GM23338 (cell line): ENCODE data around the gene SULT1B1. TPM values are rescaled to one million over a fixed set of nuclear protein-coding genes. Genes with fewer than 3 reads are reported as not detected.

Experiments
- ATAC-seq: fragments of 200-7000 bp; cut with Tn5 transposase; 3 replicates; pipeline ENCODE4 v1.9.1; 2020
- DNase-seq: peaks from one replicate; pipeline ENCODE4 v3.0.0-alpha.2; 2015; ENCODE audit warnings: low spot score
- H2AFZ ChIP-seq: fragments of 200-600 bp; sonication (generic); 2 replicates; pipeline ENCODE4 v1.8.0; 2016; ENCODE audit warnings: antibody characterized with exemption, mild to moderate bottlenecking, moderate library complexity
- H3F3A ChIP-seq: fragments of 200-600 bp; sonication (generic); replicated peaks from 2 replicates; pipeline ENCODE4 v1.8.0; 2017; ENCODE audit warnings: antibody characterized with exemption, mixed run types, low read depth
- H3K27ac ChIP-seq: fragments of 200-600 bp; sonication (generic); 2 replicates; pipeline ENCODE4 v1.6.1; 2016; ENCODE audit warnings: low read depth
- H3K27me3 ChIP-seq: fragments of 200-600 bp; sonication (generic); 2 replicates; pipeline ENCODE4 v1.8.0; 2016; ENCODE audit warnings: mild to moderate bottlenecking, mixed run types, moderate library complexity; ENCODE audit not compliant: insufficient read depth
- H3K36me3 ChIP-seq: fragments of 200-600 bp; sonication (generic); 2 replicates; pipeline ENCODE4 v1.8.0; 2016; ENCODE audit warnings: mild to moderate bottlenecking; ENCODE audit not compliant: insufficient read depth
- H3K4me1 ChIP-seq: fragments of 200-600 bp; sonication (generic); 2 replicates; pipeline ENCODE4 v1.8.0; 2016; ENCODE audit warnings: mild to moderate bottlenecking, moderate library complexity; ENCODE audit not compliant: insufficient read depth
- H3K4me2 ChIP-seq: fragments of 200-600 bp; sonication (generic); 2 replicates; pipeline ENCODE4 v1.7.1; 2017; ENCODE audit warnings: mixed run types
- H3K4me3 ChIP-seq: fragments of 200-600 bp; sonication (generic); 2 replicates; pipeline ENCODE4 v1.6.1; 2016; ENCODE audit warnings: mixed run types
- H3K79me2 ChIP-seq: fragments of 200-600 bp; sonication (generic); replicated peaks from 2 replicates; pipeline ENCODE4 v1.8.0; 2017; ENCODE audit warnings: mild to moderate bottlenecking; ENCODE audit not compliant: insufficient read depth
- H3K9me2 ChIP-seq: fragments of 200-600 bp; sonication (generic); 2 replicates; pipeline ENCODE4 v1.8.0; 2017; ENCODE audit not compliant: insufficient read depth
- H4K20me1 ChIP-seq: fragments of 200-600 bp; sonication (generic); replicated peaks from 2 replicates; pipeline ENCODE4 v1.8.0; 2017; ENCODE audit warnings: mild to moderate bottlenecking; ENCODE audit not compliant: insufficient read depth
- H3K27ac Mint-ChIP-seq: 2 replicates; pipeline ENCODE4 v1.8.0; 2020; ENCODE audit warnings: inconsistent platforms, mild to moderate bottlenecking, moderate library complexity, mixed read lengths
- H3K27me3 Mint-ChIP-seq: 3 replicates; pipeline ENCODE4 v1.8.0; 2022; ENCODE audit warnings: low read depth, mild to moderate bottlenecking, moderate library complexity, mixed read lengths, inconsistent platforms; ENCODE audit not compliant: insufficient read depth, poor library complexity
- H3K36me3 Mint-ChIP-seq: 3 replicates; pipeline ENCODE4 v1.8.0; 2021; ENCODE audit warnings: low read depth, mild to moderate bottlenecking, inconsistent platforms, moderate library complexity, mixed read lengths
- H3K4me1 Mint-ChIP-seq: 3 replicates; pipeline ENCODE4 v1.8.0; 2020; ENCODE audit warnings: mild to moderate bottlenecking, inconsistent platforms, mixed read lengths
- H3K4me3 Mint-ChIP-seq: 3 replicates; pipeline ENCODE4 v1.8.0; 2021; ENCODE audit warnings: moderate library complexity, mild to moderate bottlenecking, inconsistent platforms, mixed read lengths
- H3K9me3 Mint-ChIP-seq: 3 replicates; pipeline ENCODE4 v1.8.0; 2020; ENCODE audit warnings: moderate library complexity, mild to moderate bottlenecking, inconsistent platforms, mixed read lengths
- CREB1 ChIP-seq: fragments of 250-450 bp; sonication (Bioruptor Pico); IDR thresholded peaks from 2 replicates; pipeline ENCODE4 v1.5.0; 2020; ENCODE audit warnings: low read depth, mild to moderate bottlenecking, moderate library complexity
- CTCF ChIP-seq, 2 experiments: fragments of 200-600 bp in 1 of 2; sonication (generic) in 1 of 2; conservative IDR thresholded peaks; 2 replicates each; pipeline versions ENCODE4 v1.5.1 to v1.6.1; 2016 to 2017; ENCODE audit warnings: antibody characterized with exemption in 2 of 2, low read depth in 2 of 2, mild to moderate bottlenecking in 2 of 2, moderate library complexity in 1 of 2
- EZH2 ChIP-seq: fragments of 200-600 bp; sonication (generic); IDR thresholded peaks from one replicate; pipeline ENCODE4 v1.8.0; 2017; ENCODE audit warnings: antibody characterized with exemption, mild to moderate bottlenecking, low read depth; ENCODE audit not compliant: unreplicated experiment
- EZH2phosphoT487 ChIP-seq: fragments of 200-600 bp; sonication (generic); IDR thresholded peaks from one replicate; pipeline ENCODE4 v1.8.1; 2018; ENCODE audit warnings: antibody characterized with exemption; ENCODE audit not compliant: unreplicated experiment
- JUNB ChIP-seq: IDR thresholded peaks from one replicate; pipeline ENCODE4 v1.6.1; 2016; ENCODE audit warnings: antibody characterized with exemption; ENCODE audit not compliant: unreplicated experiment
- NANOG ChIP-seq: IDR thresholded peaks from 2 replicates; pipeline ENCODE4 v1.6.1; 2016; ENCODE audit warnings: antibody characterized with exemption, borderline replicate concordance
- POLR2AphosphoS5 ChIP-seq: IDR thresholded peaks from 2 replicates; pipeline ENCODE4 v1.6.1; 2016; ENCODE audit warnings: antibody characterized with exemption, low read depth
- STAT1 ChIP-seq: IDR thresholded peaks from one replicate; pipeline ENCODE4 v1.6.1; 2016; ENCODE audit warnings: antibody characterized with exemption; ENCODE audit not compliant: unreplicated experiment
- ZNF114 ChIP-seq: fragments of 250-450 bp; sonication (Bioruptor Pico); IDR thresholded peaks from 2 replicates; pipeline ENCODE4 v1.5.0; 2020; ENCODE audit warnings: mild to moderate bottlenecking, moderate library complexity
- ZNF331 ChIP-seq: fragments of 250-450 bp; sonication (Bioruptor Pico); IDR thresholded peaks from 2 replicates; pipeline ENCODE4 v1.5.0; 2020; ENCODE audit warnings: low read depth, mild to moderate bottlenecking, moderate library complexity
- polyA plus RNA-seq: library from polyadenylated mRNA; unstranded; fragments of >200 nt; fragmentation: Nextera tagmentation; extraction: Ambion mirVana; gene quantifications from 2 replicates; pipeline ENCODE4 v1.2.1, GENCODE V29; 2016
- total RNA-seq: library from RNA; depleted of rRNA; stranded (reverse); fragments of >200 nt; shearing (Covaris generic); gene quantifications from 2 replicates; pipeline ENCODE4 v1.2.3, GENCODE V29; 2014
- TF ChIP-seq, protein P1 (sequence below): fragments of 250-450 bp; sonication (Bioruptor Pico); IDR thresholded peaks from 2 replicates; pipeline ENCODE4 v1.5.0; 2020; ENCODE audit warnings: mild to moderate bottlenecking, moderate library complexity
- TF ChIP-seq, protein P2 (sequence below): IDR thresholded peaks from 2 replicates; pipeline ENCODE4 v1.6.1; 2016; ENCODE audit warnings: antibody characterized with exemption
- TF ChIP-seq, protein P3 (sequence below): IDR thresholded peaks from one replicate; pipeline ENCODE4 v1.6.1; 2018; ENCODE audit warnings: antibody characterized with exemption; ENCODE audit not compliant: unreplicated experiment

SULT1B1 gene
- total and polyA plus RNA-seq, 2 experiments from 2014 or later: not detected

- DNase-seq: no peak
- peaks cover 5% of the 10 kb centered on the region; the same call in 1 of the 2 replicates for H3K9me2 ChIP-seq
- H4K20me1 ChIP-seq: no peaks in the 10 kb centered on the region
- H3K4me2 ChIP-seq: no peak overlapping the region
- no peaks in the 10 kb centered on the region for H3K27me3 Mint-ChIP-seq
- no peaks in the 10 kb centered on the region for H3K79me2 ChIP-seq
- no peak overlapping the region for H2AFZ ChIP-seq
- no peaks in the 10 kb centered on the region for H3F3A ChIP-seq
- 0 out of 3 replicates have a peak, but pooled peaks cover 2% of the 10 kb centered on the region for H3K36me3 Mint-ChIP-seq
- H3K27me3 ChIP-seq: no peaks in the 10 kb centered on the region
- ATAC-seq: no peak
- no peak overlapping the region for H3K4me3 ChIP-seq
- H3K27ac Mint-ChIP-seq: no peak overlapping the region
- H3K36me3 ChIP-seq: no peaks in the 10 kb centered on the region
- peaks cover 12% of the 10 kb centered on the region for H3K9me3 Mint-ChIP-seq
- TF ChIP-seq NANOG: no peak
- TF ChIP-seq EZH2phosphoT487: no peak
- no peak for TF ChIP-seq STAT1
- TF ChIP-seq, protein P1, sequence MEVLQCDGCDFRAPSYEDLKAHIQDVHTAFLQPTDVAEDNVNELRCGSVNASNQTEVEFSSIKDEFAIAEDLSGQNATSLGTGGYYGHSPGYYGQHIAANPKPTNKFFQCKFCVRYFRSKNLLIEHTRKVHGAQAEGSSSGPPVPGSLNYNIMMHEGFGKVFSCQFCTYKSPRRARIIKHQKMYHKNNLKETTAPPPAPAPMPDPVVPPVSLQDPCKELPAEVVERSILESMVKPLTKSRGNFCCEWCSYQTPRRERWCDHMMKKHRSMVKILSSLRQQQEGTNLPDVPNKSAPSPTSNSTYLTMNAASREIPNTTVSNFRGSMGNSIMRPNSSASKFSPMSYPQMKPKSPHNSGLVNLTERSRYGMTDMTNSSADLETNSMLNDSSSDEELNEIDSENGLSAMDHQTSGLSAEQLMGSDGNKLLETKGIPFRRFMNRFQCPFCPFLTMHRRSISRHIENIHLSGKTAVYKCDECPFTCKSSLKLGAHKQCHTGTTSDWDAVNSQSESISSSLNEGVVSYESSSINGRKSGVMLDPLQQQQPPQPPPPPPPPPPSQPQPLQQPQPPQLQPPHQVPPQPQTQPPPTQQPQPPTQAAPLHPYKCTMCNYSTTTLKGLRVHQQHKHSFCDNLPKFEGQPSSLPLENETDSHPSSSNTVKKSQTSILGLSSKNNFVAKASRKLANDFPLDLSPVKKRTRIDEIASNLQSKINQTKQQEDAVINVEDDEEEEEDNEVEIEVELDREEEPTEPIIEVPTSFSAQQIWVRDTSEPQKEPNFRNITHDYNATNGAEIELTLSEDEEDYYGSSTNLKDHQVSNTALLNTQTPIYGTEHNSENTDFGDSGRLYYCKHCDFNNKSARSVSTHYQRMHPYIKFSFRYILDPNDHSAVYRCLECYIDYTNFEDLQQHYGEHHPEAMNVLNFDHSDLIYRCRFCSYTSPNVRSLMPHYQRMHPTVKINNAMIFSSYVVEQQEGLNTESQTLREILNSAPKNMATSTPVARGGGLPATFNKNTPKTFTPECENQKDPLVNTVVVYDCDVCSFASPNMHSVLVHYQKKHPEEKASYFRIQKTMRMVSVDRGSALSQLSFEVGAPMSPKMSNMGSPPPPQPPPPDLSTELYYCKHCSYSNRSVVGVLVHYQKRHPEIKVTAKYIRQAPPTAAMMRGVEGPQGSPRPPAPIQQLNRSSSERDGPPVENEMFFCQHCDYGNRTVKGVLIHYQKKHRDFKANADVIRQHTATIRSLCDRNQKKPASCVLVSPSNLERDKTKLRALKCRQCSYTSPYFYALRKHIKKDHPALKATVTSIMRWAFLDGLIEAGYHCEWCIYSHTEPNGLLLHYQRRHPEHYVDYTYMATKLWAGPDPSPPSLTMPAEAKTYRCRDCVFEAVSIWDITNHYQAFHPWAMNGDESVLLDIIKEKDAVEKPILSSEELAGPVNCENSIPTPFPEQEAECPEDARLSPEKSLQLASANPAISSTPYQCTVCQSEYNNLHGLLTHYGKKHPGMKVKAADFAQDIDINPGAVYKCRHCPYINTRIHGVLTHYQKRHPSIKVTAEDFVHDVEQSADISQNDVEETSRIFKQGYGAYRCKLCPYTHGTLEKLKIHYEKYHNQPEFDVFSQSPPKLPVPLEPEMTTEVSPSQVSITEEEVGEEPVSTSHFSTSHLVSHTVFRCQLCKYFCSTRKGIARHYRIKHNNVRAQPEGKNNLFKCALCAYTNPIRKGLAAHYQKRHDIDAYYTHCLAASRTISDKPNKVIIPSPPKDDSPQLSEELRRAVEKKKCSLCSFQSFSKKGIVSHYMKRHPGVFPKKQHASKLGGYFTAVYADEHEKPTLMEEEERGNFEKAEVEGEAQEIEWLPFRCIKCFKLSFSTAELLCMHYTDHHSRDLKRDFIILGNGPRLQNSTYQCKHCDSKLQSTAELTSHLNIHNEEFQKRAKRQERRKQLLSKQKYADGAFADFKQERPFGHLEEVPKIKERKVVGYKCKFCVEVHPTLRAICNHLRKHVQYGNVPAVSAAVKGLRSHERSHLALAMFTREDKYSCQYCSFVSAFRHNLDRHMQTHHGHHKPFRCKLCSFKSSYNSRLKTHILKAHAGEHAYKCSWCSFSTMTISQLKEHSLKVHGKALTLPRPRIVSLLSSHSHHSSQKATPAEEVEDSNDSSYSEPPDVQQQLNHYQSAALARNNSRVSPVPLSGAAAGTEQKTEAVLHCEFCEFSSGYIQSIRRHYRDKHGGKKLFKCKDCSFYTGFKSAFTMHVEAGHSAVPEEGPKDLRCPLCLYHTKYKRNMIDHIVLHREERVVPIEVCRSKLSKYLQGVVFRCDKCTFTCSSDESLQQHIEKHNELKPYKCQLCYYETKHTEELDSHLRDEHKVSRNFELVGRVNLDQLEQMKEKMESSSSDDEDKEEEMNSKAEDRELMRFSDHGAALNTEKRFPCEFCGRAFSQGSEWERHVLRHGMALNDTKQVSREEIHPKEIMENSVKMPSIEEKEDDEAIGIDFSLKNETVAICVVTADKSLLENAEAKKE (CRISPR knock-in tag): no peak
- TF ChIP-seq POLR2AphosphoS5: no peak
- no peak for TF ChIP-seq ZNF114 (CRISPR knock-in tag)
- no peak for TF ChIP-seq JUNB
- TF ChIP-seq, protein P2, sequence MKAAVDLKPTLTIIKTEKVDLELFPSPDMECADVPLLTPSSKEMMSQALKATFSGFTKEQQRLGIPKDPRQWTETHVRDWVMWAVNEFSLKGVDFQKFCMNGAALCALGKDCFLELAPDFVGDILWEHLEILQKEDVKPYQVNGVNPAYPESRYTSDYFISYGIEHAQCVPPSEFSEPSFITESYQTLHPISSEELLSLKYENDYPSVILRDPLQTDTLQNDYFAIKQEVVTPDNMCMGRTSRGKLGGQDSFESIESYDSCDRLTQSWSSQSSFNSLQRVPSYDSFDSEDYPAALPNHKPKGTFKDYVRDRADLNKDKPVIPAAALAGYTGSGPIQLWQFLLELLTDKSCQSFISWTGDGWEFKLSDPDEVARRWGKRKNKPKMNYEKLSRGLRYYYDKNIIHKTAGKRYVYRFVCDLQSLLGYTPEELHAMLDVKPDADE: no peak
- no peak for TF ChIP-seq CREB1
- no peak for TF ChIP-seq CTCF (conservative IDR thresholded peaks at IDR 0.05; ENCODE audit: low read depth in 2 of 2)
- TF ChIP-seq ZNF331: no peak
- no peak for TF ChIP-seq EZH2
- TF ChIP-seq, protein P3, sequence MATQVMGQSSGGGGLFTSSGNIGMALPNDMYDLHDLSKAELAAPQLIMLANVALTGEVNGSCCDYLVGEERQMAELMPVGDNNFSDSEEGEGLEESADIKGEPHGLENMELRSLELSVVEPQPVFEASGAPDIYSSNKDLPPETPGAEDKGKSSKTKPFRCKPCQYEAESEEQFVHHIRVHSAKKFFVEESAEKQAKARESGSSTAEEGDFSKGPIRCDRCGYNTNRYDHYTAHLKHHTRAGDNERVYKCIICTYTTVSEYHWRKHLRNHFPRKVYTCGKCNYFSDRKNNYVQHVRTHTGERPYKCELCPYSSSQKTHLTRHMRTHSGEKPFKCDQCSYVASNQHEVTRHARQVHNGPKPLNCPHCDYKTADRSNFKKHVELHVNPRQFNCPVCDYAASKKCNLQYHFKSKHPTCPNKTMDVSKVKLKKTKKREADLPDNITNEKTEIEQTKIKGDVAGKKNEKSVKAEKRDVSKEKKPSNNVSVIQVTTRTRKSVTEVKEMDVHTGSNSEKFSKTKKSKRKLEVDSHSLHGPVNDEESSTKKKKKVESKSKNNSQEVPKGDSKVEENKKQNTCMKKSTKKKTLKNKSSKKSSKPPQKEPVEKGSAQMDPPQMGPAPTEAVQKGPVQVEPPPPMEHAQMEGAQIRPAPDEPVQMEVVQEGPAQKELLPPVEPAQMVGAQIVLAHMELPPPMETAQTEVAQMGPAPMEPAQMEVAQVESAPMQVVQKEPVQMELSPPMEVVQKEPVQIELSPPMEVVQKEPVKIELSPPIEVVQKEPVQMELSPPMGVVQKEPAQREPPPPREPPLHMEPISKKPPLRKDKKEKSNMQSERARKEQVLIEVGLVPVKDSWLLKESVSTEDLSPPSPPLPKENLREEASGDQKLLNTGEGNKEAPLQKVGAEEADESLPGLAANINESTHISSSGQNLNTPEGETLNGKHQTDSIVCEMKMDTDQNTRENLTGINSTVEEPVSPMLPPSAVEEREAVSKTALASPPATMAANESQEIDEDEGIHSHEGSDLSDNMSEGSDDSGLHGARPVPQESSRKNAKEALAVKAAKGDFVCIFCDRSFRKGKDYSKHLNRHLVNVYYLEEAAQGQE: no peak
- no peak overlapping the region for H3K27ac ChIP-seq
- no peak overlapping the region for H3K4me3 Mint-ChIP-seq
- H3K4me1 Mint-ChIP-seq: no peaks in the 10 kb centered on the region
- no peaks in the 10 kb centered on the region for H3K4me1 ChIP-seq
Measured at GRCh38 chr4:69697536-69698242, 62.7 kb downstream of the SULT1B1 start.
